EH (cell line): ENCODE measurements around the gene ATG16L2.
"Not testable (repeated sequence)": the region's sequence is repeated elsewhere in the genome, so short reads cannot be mapped to it uniquely, and the experiment has no call there.

Source experiments
- DNase-seq: peaks from one replicate; pipeline ENCODE4 v3.0.0-alpha.2; 2015; ENCODE audit warnings: low read depth

The ATG16L2 gene

GRCh38 chr11:72848846-72849466 is 34.7 kb downstream of the ATG16L2 start:
- peak; percentile 41 for DNase-seq

DNA sequence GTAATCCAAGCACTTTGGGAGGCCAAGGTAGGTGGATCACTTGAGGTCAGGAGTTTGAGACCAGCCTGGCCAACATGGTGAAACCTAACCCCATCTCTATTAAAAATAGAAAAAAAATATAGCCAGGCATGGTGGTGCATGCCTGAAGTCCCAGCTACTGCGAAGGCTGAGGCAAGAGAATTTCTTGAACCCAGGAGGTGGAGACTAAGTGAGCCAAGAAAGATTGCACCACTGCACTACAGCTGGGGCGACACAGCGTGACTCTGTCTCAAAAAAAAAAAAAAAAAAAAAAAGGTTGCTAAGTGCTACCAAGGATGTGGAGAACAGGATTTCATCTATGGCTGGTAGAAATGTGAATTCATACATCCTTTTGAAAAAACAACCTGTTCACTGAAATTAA is 36.6 kb downstream of the ATG16L2 start:
- no peak for DNase-seq

- peak; percentile 51 for DNase-seq
Observed at GRCh38 chr11:72851726-72852125, 37.5 kb downstream of the ATG16L2 start.

DNA sequence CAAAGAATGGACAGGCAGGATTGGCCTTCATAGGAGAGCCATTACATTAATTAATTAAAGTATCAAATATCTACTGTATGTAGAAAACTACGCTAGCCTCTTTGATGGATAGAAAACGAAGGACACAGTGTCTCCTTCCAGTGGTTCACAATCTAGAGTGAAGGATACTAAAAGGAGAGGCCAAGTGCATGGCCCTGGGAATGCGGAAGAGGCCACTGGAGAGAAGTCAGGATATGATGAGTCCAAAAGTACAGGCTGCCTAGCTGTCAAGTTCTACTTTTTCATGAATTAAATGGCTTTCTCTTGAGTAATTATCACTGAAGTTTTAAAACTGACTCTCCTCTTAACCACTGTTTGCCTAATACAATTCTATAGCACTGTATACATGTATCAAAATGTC is 41.9 kb downstream of the ATG16L2 start:
- DNase-seq = no peak

GRCh38 chr11:72856551-72857345 is 42.5 kb downstream of the ATG16L2 start:
- peak; percentile 82 for DNase-seq

DNA sequence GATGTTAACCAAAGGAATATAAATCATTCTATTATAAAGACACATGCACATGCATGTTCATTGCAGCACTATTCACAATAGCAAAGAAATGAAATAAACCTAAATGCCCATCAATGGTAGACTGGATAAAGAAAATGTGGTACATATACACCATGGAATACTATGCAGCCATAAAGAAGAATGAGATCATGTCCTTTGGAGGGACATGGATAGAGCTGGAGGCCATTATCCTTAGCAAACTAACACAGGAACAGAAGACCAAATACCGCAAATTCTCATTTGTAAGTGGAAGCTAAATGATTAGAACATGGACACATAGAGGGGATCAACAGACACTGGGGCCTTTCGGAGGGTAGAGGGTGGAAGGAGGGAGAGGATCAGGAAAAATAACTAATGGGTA is 44.1 kb downstream of the ATG16L2 start:
- DNase-seq = not testable (repeated sequence)

GRCh38 chr11:72859126-72859525 is 44.9 kb downstream of the ATG16L2 start:
- DNase-seq = peak; percentile 41

GRCh38 chr11:72860010-72860409 is 45.8 kb downstream of the ATG16L2 start:
- no peak for DNase-seq

DNA sequence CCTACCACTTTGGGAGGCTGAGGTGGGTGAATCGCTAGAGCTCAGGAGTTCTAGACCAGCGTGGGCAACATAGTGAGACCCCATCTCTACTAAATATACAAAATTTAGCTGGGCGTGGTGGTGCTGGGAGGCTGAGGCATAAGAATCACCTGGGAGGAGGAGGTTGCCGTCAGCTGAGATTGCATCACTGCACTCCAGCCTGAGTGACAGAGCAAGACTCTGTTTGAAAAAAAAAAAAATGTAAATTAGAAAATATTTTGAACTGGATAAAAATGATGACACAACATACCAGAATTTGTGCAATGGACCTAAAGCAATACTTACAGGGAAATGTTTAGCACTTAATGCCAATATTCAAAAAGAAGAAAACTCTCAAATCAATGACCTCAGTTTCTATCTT is 46.4 kb downstream of the ATG16L2 start:
- DNase-seq = no peak

GRCh38 chr11:72863091-72863490 is 48.9 kb downstream of the ATG16L2 start:
- no peak for DNase-seq

DNA sequence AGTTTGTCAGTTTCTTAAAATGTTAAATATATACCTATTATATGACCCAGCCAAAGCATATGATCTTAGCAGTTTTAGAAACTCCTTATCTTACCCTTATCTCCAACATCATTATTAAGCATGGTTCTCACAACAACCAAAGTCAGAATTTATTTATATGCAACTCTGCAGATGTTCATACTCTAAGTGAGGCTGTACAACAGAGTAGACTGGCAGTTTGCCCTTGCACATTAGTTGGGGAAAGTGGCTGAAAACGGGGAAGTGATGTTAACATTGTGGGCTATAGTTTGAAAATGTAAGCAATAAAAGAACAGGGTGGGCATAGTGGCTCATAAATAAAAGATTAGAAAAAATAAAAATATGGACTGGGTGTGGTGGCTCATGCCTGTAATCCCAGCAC is 49.7 kb downstream of the ATG16L2 start:
- DNase-seq = peak; percentile 39

DNA sequence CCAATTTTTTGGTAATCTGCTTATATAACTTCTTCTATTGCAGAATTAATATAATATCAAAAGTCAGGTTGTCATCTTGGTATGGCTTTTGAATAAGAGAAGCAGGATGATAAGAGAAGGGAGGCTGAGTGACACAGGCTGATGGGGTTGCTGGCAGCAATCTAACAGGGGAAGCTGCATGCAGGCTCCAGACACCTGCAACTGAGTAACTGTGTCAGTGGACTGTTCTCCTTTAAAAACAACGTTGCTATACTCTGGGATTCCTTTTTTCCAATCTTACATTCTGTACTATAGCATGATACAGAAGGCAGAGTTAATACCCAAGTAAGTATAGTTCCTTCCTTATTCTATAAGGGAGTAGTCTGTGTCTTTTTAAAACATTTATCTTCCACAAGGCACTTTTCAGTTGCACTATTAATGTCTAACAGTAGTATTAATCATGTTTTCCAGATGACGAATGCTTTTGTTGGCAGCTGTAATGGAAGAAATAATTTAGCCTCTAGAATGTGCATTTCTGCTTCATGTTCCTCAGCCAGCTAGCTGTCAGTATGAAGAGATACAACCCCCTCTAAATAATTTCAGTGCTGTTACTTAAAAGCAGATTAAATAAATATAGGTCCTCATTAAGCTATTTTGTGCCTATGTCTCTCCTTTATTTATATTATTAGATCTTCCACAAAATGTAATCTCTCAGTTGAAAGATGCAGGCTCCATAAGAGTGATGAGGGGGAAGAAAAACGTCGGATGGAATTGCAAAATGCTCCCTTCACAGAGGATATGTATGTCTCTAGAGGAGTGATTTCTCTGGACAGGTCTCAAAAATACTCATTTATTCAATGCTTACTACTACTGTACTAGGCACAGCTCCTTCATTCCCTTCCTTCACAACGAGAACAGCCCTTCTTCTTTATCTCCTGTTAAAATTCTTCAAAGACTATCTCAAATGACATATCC is 50.8 kb downstream of the ATG16L2 start:
- DNase-seq = peak; percentile 90

GRCh38 chr11:72867970-72868369 is 53.8 kb downstream of the ATG16L2 start:
- DNase-seq = no peak

- peak; percentile 10 for DNase-seq
Observed at GRCh38 chr11:72869831-72870230, 55.6 kb downstream of the ATG16L2 start.

DNA sequence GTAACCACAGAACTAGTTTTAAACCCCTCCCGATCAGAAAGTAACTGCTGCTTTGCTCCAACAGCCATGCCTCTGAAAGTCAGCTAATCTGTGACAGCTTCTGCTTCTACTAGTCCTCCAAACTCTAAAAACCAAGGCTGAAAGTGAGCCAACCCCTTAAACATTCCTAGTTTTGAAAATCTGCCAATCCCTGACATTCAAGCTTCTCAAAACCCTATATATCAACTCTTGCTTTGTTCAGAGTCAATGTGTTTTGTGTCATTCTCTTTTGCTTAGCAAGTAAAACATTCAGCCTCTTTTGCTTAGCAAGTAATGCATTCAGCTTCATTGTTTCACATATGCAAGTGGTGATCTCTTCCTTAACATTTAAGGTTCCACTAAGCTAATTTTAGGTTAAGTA is 56.9 kb downstream of the ATG16L2 start:
- DNase-seq = peak; percentile 58

- DNase-seq = no peak
Observed at GRCh38 chr11:72872012-72872411, 57.8 kb downstream of the ATG16L2 start.

DNA sequence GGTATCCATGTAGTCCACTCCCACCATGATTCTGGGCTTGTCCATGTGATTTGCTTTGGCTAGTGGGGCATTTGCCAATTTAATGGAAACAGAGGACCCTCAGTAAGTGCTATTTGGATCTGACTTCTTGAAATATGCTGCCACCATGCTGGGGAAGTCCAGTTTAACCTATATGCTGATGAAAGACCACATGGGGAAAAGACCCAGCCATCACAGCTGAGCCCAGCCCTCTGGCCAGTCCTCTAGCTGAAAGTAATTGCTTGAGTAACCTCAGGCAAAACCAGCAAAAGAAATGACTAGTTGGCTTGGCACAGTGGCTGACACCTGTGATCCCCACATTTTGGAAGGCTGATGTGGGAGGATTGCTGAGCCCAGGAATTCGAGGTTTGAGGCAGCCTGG is 61.5 kb downstream of the ATG16L2 start:
- DNase-seq = no peak

- DNase-seq = no peak
Observed at GRCh38 chr11:72876147-72876546, 61.9 kb downstream of the ATG16L2 start.
